Effector memory CD4-positive, alpha-beta T cell (primary cell): Measurements from ENCODE around the gene USP15.

Source experiments
- DNase-seq, 3 donors: peaks; one replicate each; pipeline ENCODE4 v3.0.0-alpha.2; 2020
- H3K27ac ChIP-seq: 2 replicates; pipeline ENCODE4 v1.7.0; 2013; ENCODE audit warnings: mild to moderate bottlenecking, low read length, moderate library complexity; ENCODE audit not compliant: insufficient read depth, poor library complexity, severe bottlenecking
- H3K27me3 ChIP-seq: replicated peaks from 2 replicates; pipeline ENCODE4 v1.7.0; 2013; ENCODE audit warnings: mild to moderate bottlenecking, low read length; ENCODE audit not compliant: insufficient read depth, control insufficient read depth, poor library complexity, severe bottlenecking
- H3K36me3 ChIP-seq: 2 replicates; pipeline ENCODE4 v1.7.0; 2013; ENCODE audit warnings: mild to moderate bottlenecking, low read length, moderate library complexity; ENCODE audit not compliant: control insufficient read depth, insufficient read depth
- H3K4me1 ChIP-seq: 2 replicates; pipeline ENCODE4 v1.7.0; 2013; ENCODE audit warnings: low read length, mild to moderate bottlenecking; ENCODE audit not compliant: control insufficient read depth, insufficient read depth, poor library complexity, severe bottlenecking
- H3K4me3 ChIP-seq: 2 replicates; pipeline ENCODE4 v1.7.0; 2013; ENCODE audit warnings: low read length, low read depth, mild to moderate bottlenecking; ENCODE audit not compliant: insufficient read depth, poor library complexity, severe bottlenecking
- H3K9me3 ChIP-seq: 2 replicates; pipeline ENCODE4 v1.7.0; 2013; ENCODE audit warnings: mild to moderate bottlenecking, low read length, moderate library complexity; ENCODE audit not compliant: control insufficient read depth

Gene USP15

DNA sequence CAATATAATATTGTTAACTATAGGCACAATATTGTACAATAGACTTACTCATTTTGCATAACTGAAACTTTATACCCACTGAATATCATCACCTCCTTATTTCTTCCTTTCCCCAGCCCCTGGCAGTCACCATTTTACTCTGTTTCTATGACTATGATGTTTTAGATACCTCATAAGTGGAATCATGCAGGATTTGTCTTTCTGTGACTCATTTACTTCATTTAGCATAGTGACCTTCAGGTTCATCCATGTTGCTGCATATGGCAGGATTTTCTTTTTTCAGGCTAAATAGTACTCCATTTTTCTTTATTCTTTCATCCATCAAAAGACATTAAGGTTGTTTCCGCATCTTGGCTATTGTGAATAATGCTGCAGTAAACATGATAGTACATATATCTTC is 18.9 kb downstream of the USP15 start:
- Histone ChIP-seq H3K27me3 (no peaks in the 10 kb centered on the region), H3K4me1 (peaks cover 21% of the 10 kb centered on the region), H3K4me3 (no peak overlapping the region), H3K36me3 (no peaks in the 10 kb centered on the region), H3K9me3 (peaks cover 3% of the 10 kb centered on the region), H3K27ac (no peak overlapping the region)
- no peak for DNase-seq

DNA sequence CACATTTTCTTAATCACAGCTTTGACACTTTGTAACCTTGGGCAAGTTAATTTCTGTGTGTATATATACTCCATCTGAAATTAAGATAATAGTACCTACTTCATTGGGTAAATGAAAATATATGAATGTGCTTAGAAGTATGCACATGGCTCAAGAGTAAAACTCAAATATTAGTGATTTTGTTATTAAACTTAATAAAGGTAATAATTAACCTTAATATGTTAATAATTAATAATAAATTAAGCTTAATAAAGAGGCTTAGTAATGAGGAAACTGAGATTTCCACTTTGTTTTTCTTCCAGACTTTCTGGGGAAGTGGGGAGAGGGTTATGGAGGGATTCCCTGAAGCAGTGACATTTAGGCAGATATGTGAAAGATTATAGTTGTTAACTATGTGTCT is 19.8 kb downstream of the USP15 start:
- Histone ChIP-seq H3K9me3 (peaks cover 3% of the 10 kb centered on the region), H3K4me1 (peaks cover 14% of the 10 kb centered on the region), H3K27me3 (no peaks in the 10 kb centered on the region), H3K36me3 (no peaks in the 10 kb centered on the region), H3K4me3 (peak overlapping the region; percentile 4), H3K27ac (no peak overlapping the region)
- DNase-seq: no peak

DNA sequence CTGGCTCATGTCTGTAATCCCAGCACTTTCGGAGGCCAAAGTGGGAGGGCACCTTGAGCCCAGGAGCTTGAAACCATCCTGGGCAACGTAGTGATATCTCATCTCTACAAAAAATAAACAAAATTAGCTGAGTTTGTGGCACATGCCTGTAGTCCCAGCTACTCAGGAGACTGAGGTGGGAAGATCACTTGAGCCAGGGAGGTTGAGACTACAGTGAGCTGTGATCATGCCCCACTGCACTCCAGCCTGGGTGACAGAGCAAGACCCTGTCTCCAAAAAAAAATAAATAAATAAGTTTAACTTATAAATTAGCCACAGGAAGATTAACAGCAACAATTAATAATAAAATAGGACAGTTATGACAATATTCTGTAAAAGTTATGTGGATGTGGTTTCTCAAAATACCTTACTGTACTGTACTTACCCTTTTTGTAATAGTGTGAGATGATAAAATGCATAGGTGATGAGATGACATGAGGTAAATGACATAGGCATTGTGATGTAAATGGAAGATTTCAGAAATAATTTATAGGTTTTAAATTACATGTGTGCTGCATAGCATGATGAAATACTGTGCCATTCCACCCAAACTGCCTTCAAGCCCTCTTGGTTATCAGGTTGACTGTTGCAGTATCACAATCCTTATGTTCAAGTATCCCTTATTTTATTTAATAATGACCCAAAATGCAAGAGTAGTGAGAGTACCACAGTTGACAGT is 22.0 kb downstream of the USP15 start:
- Histone ChIP-seq H3K4me3 (no peak overlapping the region), H3K9me3 (peaks cover 3% of the 10 kb centered on the region), H3K27me3 (no peaks in the 10 kb centered on the region), H3K4me1 (peaks cover 10% of the 10 kb centered on the region), H3K27ac (no peak overlapping the region), H3K36me3 (no peaks in the 10 kb centered on the region)
- no peak for DNase-seq

DNA sequence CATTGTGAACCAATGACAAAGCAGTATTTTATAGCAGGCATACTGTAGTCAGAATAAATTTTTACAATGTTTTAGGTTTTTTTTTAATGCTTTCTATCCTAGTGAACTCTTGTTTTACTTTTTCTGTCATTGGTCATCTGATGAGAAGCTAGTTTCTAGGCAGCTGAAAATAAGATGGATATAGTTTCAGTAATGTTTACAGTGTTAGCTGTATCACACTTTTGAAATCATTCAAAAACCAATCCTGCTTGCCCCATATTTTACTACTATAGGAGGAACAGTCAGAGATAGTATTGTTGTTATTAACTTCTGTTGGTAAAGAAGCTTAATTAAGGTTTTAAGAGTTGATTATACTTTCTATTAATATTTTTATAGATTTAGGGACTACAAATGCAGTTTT is 24.5 kb downstream of the USP15 start:
- no peaks in the 10 kb centered on the region for H3K36me3 ChIP-seq
- H3K9me3 ChIP-seq: no peaks in the 10 kb centered on the region
- H3K4me3 ChIP-seq: no peak overlapping the region
- H3K27ac ChIP-seq: no peak overlapping the region
- no peaks in the 10 kb centered on the region for H3K27me3 ChIP-seq
- H3K4me1 ChIP-seq: peaks cover 10% of the 10 kb centered on the region
- no peak for DNase-seq

DNA sequence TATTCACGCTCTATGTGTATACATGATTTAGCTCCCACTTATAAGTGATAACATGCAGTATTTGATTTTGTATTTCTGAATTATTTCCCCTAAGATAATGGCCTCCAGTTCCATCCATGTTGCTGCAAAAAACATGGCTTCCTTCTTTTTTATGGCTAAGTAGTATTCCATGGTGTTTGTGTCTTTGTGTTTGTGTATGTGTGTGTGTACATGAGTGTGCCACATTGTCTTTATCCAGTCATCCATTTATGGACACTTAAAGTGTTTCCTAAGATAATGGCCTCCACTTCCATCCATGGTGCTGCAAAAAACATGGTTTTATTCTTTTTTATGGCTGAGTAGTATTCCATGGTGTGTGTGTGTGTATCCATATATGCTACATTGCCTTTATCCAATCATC is 25.1 kb downstream of the USP15 start:
- Histone ChIP-seq H3K4me3 (no peak overlapping the region), H3K9me3 (no peaks in the 10 kb centered on the region), H3K27me3 (no peaks in the 10 kb centered on the region), H3K27ac (no peak overlapping the region), H3K4me1 (peaks cover 8% of the 10 kb centered on the region), H3K36me3 (no peaks in the 10 kb centered on the region)
- DNase-seq: no peak

DNA sequence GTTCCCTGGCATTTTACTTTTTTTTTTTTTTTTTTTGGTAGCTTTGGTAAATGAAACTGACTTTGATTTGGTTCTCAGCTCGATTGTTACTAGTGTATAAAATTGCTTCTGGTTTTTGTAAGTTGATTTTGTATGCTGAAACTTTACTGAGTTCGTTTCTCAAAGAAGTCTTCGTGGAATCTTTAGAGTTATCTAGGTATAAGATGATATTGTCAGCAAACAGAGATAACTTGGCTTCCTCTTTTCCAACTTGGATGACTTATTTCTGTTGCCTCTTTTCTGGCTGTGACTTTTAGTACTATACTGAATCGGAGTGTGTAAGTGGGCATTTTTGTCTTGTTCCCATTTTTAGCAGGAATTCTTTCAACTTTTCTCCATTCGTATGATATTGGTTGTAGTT is 28.1 kb downstream of the USP15 start:
- Histone ChIP-seq H3K36me3 (no peaks in the 10 kb centered on the region), H3K27ac (no peak overlapping the region), H3K9me3 (peaks cover 5% of the 10 kb centered on the region), H3K4me3 (no peak overlapping the region), H3K4me1 (no peaks in the 10 kb centered on the region), H3K27me3 (no peaks in the 10 kb centered on the region)
- DNase-seq: no peak

DNA sequence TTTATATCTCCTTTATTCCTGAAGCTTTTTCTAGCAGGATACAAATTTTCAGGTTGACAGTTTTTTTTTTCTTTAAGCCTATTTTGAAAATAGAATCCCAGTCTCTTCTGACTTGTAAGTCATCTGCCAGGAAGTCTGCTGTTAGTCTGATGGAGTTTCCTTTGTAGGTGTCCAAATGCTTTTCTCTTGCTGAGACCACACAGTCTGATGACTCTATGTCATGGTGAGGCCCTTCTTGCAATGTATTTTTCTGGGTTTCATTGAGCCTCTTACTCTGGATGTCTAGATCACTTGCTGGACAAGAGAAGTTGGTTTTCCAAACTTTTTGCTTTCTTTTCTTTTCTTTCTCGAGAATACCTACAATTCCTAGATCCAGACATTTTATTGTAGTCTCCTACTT is 30.6 kb downstream of the USP15 start:
- DNase-seq: no peak
- no peak overlapping the region for H3K27ac ChIP-seq
- no peak overlapping the region for H3K4me3 ChIP-seq
- no peaks in the 10 kb centered on the region for H3K27me3 ChIP-seq
- peaks cover 11% of the 10 kb centered on the region for H3K36me3 ChIP-seq
- peaks cover 5% of the 10 kb centered on the region for H3K9me3 ChIP-seq
- no peaks in the 10 kb centered on the region for H3K4me1 ChIP-seq

DNA sequence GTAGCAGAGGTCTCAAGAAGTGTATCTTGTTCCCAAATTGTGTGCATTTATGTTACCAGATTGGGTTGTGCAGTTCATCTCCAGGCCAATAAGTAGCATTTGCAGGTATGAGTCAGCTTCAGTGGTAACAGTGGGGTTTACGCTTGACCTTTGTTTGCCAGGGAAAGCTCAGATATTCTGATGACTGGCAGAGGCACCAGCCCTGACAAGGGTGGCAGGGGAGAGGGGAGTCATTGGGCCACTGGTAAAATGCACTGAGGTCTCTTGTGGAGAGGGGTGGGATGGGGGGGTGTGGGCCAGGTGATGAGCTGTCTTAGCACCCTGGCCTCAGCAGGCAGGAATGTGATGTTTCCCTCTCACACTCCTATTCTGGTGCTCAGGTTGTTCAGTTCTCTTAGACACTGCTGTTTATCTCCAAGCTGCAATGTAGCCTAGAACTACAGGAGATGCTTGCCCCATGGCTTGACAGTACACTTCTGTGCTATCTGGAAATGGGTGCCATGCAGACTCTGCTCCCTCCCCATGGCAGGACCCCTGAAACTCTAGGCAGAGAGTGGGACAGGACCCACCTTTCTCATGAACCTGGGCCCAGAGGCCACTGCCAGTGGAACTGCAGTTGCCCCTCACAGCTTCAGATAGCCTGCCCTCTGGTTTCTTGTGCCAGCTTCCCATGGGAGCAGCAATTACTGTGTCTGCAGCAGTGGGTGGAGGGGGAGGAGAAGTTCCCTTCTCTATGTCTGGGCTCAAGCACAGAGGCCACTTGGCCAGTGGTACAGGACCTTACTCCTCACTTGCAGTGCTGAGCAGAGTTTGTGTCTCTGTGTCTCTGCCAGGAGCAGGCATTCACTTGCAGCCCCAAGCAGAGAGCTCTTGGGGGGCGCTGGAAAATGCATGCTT is 31.9 kb downstream of the USP15 start:
- H3K4me3 ChIP-seq: no peak overlapping the region
- no peak overlapping the region for H3K27ac ChIP-seq
- H3K9me3 ChIP-seq: peaks cover 5% of the 10 kb centered on the region
- no peaks in the 10 kb centered on the region for H3K27me3 ChIP-seq
- peaks cover 23% of the 10 kb centered on the region for H3K36me3 ChIP-seq
- H3K4me1 ChIP-seq: no peaks in the 10 kb centered on the region
- no peak for DNase-seq

DNA sequence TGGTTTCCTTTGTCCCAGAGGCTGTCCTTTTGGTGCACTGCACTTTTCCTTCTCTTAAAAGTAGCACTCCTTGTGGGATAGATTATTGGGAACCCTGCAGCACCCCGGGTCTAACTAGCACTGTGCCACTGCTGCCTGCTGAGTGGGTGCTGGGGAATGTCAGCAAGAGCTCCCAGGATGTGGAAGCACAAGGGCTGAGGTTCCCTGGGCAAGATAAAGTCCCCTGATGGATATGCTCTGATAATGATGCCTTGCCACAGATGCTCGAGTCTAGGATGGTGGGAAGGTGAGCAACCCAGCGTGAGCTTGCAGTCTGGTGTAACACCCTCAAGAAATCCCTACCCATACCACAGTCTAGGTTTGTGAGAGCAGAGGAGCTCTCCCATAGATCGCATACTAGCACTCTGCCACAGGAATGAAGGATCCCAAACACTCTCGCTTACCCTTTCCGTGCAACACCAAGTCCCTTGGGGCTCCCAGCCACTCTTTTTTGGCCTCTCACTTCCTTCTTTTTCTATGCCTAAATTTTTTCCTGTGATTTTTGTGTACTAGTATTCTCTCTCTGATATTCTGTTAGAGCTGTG is 32.6 kb downstream of the USP15 start:
- Histone ChIP-seq H3K27ac (no peak overlapping the region), H3K27me3 (no peaks in the 10 kb centered on the region), H3K36me3 (peaks cover 31% of the 10 kb centered on the region), H3K9me3 (peaks cover 5% of the 10 kb centered on the region), H3K4me1 (no peaks in the 10 kb centered on the region), H3K4me3 (no peak overlapping the region)
- no peak for DNase-seq

DNA sequence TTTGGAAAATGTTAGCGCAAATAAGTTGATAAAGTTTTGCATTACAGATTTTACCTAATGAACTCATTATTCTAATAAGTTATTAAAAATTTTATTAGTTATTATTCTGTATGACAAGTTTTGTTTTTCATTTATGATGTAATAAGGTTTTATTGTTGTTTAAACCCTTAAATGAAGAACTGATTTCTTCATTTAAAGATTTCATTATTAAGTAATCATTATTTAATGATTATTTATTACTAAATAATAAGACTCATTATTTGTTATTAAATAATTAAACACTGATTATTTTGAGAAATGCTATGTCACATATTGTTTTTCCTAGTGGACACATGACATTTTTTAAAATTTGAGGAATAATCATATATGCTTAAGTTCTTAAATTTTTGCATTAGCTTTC is 34.2 kb downstream of the USP15 start:
- H3K36me3 ChIP-seq: peaks cover 33% of the 10 kb centered on the region
- no peak overlapping the region for H3K4me3 ChIP-seq
- H3K4me1 ChIP-seq: no peaks in the 10 kb centered on the region
- H3K9me3 ChIP-seq: peaks cover 5% of the 10 kb centered on the region
- no peak overlapping the region for H3K27ac ChIP-seq
- no peaks in the 10 kb centered on the region for H3K27me3 ChIP-seq
- DNase-seq: no peak
